DOHH2 (cell line): ENCODE results near the gene RAB4B.

Source experiments
- H3F3A ChIP-seq: fragments of 200-600 bp; sonication (generic), shearing (Covaris generic); 2 replicates; pipeline ENCODE4 v1.6.0; 2016; ENCODE audit warnings: antibody characterized with exemption, mild to moderate bottlenecking; ENCODE audit not compliant: control insufficient read depth, insufficient read depth
- H3K27ac ChIP-seq: fragments of 200-600 bp; sonication (generic); 2 replicates; pipeline ENCODE4 v1.5.1; 2014; ENCODE audit warnings: low read depth, mild to moderate bottlenecking, low read length, moderate library complexity
- H3K27me3 ChIP-seq: fragments of 200-600 bp; sonication (generic); 2 replicates; pipeline ENCODE4 v1.6.1; 2014; ENCODE audit warnings: mild to moderate bottlenecking, low read length, mixed read lengths; ENCODE audit not compliant: control insufficient read depth
- H3K36me3 ChIP-seq: fragments of 200-600 bp; sonication (generic); 2 replicates; pipeline ENCODE4 v1.6.1; 2014; ENCODE audit warnings: mild to moderate bottlenecking, low read length, moderate library complexity, mixed read lengths; ENCODE audit not compliant: control insufficient read depth
- H3K4me1 ChIP-seq: fragments of 200-600 bp; sonication (generic); 2 replicates; pipeline ENCODE4 v1.6.1; 2014; ENCODE audit warnings: mild to moderate bottlenecking, low read length, mixed read lengths; ENCODE audit not compliant: control insufficient read depth
- H3K4me2 ChIP-seq: fragments of 200-600 bp; sonication (generic); 2 replicates; pipeline ENCODE4 v1.6.0; 2014; ENCODE audit warnings: mild to moderate bottlenecking, low read length, moderate library complexity
- H3K4me3 ChIP-seq: fragments of 200-600 bp; sonication (generic); 2 replicates; pipeline ENCODE4 v1.5.1; 2014; ENCODE audit warnings: mild to moderate bottlenecking, low read length, mixed read lengths
- H3K79me2 ChIP-seq: fragments of 200-600 bp; sonication (generic); 2 replicates; pipeline ENCODE4 v1.6.1; 2014; ENCODE audit warnings: mild to moderate bottlenecking, low read length, mixed read lengths; ENCODE audit not compliant: control insufficient read depth
- H3K9me2 ChIP-seq: fragments of 200-600 bp; sonication (generic); replicated peaks from 2 replicates; pipeline ENCODE4 v1.6.1; 2014; ENCODE audit warnings: mild to moderate bottlenecking, low read length, mixed read lengths; ENCODE audit not compliant: control insufficient read depth
- H3K9me3 ChIP-seq: fragments of 200-600 bp; sonication (generic); 2 replicates; pipeline ENCODE4 v1.6.1; 2014; ENCODE audit warnings: antibody characterized with exemption, low read length, mixed read lengths; ENCODE audit not compliant: control insufficient read depth, insufficient read depth
- H4K20me1 ChIP-seq: fragments of 200-600 bp; sonication (generic); 2 replicates; pipeline ENCODE4 v1.6.0; 2014; ENCODE audit warnings: low read depth, mild to moderate bottlenecking, antibody characterized with exemption, low read length, moderate library complexity; ENCODE audit not compliant: control insufficient read depth, insufficient read depth
- EZH2phosphoT487 ChIP-seq: fragments of 200-600 bp; sonication (generic); IDR thresholded peaks from 2 replicates; pipeline ENCODE4 v1.6.1; 2017; ENCODE audit warnings: borderline replicate concordance, mild to moderate bottlenecking, antibody characterized with exemption, low read length, moderate library complexity, mixed read lengths
- TF ChIP-seq, protein P1 (sequence below): fragments of 200-600 bp; sonication (generic); IDR thresholded peaks from one replicate; pipeline ENCODE4 v1.5.1; 2014; ENCODE audit warnings: antibody characterized with exemption, mild to moderate bottlenecking, low read depth, low read length; ENCODE audit not compliant: poor library complexity, severe bottlenecking

Gene RAB4B

DNA sequence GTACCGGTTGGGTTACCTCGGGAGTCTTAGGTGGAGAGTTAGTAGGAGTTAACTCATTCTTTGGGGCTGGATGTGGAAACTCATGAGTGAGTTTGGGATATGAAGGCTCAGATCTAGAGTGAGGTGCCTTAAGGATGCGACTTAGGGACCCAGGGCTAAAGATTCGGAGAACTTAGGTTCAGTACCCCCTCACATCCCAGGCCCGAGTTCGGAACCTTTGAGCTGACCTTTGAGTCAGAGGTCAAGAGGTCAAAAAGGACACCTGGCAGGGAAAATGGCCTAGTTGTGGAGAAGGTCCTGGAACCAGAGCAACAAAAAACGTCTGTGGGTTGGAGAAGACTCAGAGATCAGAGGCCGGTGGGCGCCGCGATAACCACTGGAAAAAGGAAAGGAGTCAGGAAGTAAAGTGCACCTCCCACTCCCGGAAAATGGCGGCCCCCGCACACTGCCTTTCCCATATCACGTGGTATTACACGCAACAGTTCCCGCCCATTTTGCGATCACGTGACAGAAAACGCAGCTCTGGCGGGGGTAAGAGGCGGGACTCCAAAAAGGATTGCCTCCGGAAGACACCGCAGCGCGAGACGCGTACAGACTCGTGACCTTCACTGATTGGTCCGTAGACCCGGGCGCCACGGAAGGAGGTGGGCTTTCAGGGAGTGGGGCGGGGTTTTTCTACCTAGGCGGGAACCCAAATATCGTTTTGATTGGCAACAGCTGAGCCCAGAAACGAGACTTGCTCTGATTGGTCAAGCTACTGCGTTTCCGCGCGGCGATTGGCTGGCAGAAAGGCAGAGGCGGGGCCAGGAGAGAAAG lies 27.8 kb upstream of the RAB4B start, which contains the start of gene ACTMAP:
TSS of gene ACTMAP (minus strand) at position 420 of the 816 bp plus-strand sequence. CDS start 674 bp downstream, outside the sequence.
- peaks cover 17% of the 10 kb centered on the region for H4K20me1 ChIP-seq
- H3K9me2 ChIP-seq = no peaks in the 10 kb centered on the region
- H3K27me3 ChIP-seq = no peaks in the 10 kb centered on the region
- H3K4me3 ChIP-seq = peak within 1 kb of the TSS; percentile 96
- H3K4me1 ChIP-seq = peaks cover 46% of the 10 kb centered on the region
- H3F3A ChIP-seq = no peaks in the 10 kb centered on the region
- H3K36me3 ChIP-seq = peaks cover 46% of the 10 kb centered on the region
- H3K79me2 ChIP-seq = peaks cover 67% of the 10 kb centered on the region
- H3K27ac ChIP-seq = peak within 1 kb of the TSS; percentile 81
- TF ChIP-seq, protein P1, sequence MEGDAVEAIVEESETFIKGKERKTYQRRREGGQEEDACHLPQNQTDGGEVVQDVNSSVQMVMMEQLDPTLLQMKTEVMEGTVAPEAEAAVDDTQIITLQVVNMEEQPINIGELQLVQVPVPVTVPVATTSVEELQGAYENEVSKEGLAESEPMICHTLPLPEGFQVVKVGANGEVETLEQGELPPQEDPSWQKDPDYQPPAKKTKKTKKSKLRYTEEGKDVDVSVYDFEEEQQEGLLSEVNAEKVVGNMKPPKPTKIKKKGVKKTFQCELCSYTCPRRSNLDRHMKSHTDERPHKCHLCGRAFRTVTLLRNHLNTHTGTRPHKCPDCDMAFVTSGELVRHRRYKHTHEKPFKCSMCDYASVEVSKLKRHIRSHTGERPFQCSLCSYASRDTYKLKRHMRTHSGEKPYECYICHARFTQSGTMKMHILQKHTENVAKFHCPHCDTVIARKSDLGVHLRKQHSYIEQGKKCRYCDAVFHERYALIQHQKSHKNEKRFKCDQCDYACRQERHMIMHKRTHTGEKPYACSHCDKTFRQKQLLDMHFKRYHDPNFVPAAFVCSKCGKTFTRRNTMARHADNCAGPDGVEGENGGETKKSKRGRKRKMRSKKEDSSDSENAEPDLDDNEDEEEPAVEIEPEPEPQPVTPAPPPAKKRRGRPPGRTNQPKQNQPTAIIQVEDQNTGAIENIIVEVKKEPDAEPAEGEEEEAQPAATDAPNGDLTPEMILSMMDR = no peak
- TF ChIP-seq EZH2phosphoT487 = no peak
- no peaks in the 10 kb centered on the region for H3K9me3 ChIP-seq
- H3K4me2 ChIP-seq = peak within 1 kb of the TSS; percentile 93

DNA sequence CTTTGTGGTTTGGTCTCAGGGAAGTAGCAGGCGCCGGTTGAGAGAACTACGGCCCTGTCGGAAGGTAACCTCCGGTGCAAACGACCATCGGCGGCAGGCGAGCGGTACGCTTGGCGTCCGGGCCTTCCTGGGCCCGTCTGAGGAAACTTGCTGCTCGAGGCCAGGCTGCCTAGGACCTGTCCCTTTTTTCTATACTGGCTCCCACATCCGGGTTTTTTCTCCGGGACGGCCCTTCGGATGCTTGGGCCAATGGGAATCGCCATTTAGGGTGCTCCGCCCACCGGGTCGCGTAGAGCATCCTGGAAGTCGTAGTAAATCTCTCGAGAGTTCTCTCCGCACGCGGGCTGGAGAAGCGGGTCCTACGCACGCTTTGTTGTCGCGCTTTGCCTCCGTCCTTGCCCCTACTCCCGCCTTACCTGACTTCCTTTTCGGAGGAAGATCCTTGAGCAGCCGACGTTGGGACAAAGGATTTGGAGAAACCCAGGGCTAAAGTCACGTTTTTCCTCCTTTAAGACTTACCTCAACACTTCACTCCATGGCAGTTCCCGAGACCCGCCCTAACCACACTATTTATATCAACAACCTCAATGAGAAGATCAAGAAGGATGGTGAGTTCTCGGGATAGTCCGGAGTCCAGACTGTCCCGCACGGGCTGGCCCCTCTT lies 27.0 kb upstream of the RAB4B start, which contains the start of gene SNRPA:
TSS of gene SNRPA (plus strand) at position 330 of the 664 bp plus-strand sequence. CDS start at position 536, 206 bp downstream.
- no peaks in the 10 kb centered on the region for H3K9me2 ChIP-seq
- peaks cover 75% of the 10 kb centered on the region for H3K79me2 ChIP-seq
- H3K27me3 ChIP-seq = no peaks in the 10 kb centered on the region
- H4K20me1 ChIP-seq = peaks cover 24% of the 10 kb centered on the region
- peak within 1 kb of the TSS; percentile 93 for H3K4me2 ChIP-seq
- no peak for TF ChIP-seq EZH2phosphoT487
- TF ChIP-seq, protein P1 = no peak
- H3K4me3 ChIP-seq = peak within 1 kb of the TSS; percentile 96
- peaks cover 53% of the 10 kb centered on the region for H3K36me3 ChIP-seq
- peaks cover 53% of the 10 kb centered on the region for H3K4me1 ChIP-seq
- no peaks in the 10 kb centered on the region for H3K9me3 ChIP-seq
- H3K27ac ChIP-seq = peak within 1 kb of the TSS; percentile 81
- H3F3A ChIP-seq = no peaks in the 10 kb centered on the region

DNA sequence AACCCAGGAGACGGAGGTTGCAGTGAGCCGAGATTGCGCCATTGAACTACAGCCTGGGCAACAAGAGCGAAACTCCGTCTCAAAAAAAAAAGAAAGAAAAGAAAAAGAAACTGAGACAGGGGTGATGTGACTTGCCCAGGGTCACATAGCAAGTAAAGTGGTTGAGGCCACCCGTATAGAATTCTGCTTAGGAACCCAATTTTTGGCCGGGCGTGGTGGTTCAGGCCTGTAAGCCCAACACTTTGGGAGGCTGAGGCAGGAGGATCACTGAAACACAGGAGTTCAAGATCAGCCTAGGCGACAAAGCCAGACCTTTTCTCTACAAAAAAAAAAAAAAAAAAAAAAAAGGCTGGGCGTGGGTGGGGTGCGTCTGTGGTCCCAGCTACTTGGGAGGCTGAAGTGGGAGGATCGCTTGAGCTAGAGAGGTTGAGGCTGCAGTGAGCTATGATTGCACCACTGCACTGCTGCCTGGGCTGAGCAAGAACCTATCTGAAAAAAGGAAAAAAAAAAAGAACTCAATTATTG lies 25.7 kb upstream of the RAB4B start:
- Histone ChIP-seq H3K4me2 (peak overlapping the region; percentile 75), H3K9me3 (no peaks in the 10 kb centered on the region), H3K27ac (peak overlapping the region; percentile 78), H3K36me3 (peaks cover 66% of the 10 kb centered on the region), H3K9me2 (no peaks in the 10 kb centered on the region), H4K20me1 (peaks cover 33% of the 10 kb centered on the region), H3K4me1 (peaks cover 62% of the 10 kb centered on the region), H3K79me2 (peaks cover 88% of the 10 kb centered on the region), H3K27me3 (no peaks in the 10 kb centered on the region), H3F3A (no peaks in the 10 kb centered on the region), H3K4me3 (peak overlapping the region; percentile 85)
- no peak for TF ChIP-seq EZH2phosphoT487
- TF ChIP-seq, protein P1 = no peak
